ENCODE data around the gene APOB.

The APOB gene

DNA sequence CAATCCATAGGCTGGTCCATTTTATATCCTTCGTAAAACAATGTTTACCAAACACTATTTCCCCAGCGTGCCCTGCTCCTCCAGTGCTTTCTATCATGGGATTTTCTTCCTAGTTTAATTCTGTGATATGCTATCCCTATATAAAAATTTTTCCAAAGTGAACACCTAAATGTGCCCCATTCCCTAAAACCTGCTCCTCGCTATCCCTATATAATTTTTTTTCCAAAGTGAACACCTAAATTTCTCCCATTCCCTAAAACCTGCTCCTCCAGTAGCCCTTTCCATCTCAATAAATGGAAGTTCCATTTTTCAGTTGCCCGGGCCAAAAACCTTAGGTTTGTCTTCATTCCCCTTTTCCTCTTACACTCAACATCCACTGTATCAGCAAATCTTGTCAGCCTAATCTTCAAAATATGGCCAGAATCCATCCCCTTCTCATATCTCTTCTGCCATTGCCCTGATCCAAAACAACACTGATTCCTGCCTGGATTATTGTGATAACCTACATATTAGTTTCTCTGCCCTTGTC is 26.1 kb downstream of the APOB start:
- no peak for DNase-seq (ENCODE audit: low spot score)

GRCh38 chr2:21015281-21015645 is 28.6 kb downstream of the APOB start:
- DNase-seq (ENCODE audit: low spot score): no peak

DNA sequence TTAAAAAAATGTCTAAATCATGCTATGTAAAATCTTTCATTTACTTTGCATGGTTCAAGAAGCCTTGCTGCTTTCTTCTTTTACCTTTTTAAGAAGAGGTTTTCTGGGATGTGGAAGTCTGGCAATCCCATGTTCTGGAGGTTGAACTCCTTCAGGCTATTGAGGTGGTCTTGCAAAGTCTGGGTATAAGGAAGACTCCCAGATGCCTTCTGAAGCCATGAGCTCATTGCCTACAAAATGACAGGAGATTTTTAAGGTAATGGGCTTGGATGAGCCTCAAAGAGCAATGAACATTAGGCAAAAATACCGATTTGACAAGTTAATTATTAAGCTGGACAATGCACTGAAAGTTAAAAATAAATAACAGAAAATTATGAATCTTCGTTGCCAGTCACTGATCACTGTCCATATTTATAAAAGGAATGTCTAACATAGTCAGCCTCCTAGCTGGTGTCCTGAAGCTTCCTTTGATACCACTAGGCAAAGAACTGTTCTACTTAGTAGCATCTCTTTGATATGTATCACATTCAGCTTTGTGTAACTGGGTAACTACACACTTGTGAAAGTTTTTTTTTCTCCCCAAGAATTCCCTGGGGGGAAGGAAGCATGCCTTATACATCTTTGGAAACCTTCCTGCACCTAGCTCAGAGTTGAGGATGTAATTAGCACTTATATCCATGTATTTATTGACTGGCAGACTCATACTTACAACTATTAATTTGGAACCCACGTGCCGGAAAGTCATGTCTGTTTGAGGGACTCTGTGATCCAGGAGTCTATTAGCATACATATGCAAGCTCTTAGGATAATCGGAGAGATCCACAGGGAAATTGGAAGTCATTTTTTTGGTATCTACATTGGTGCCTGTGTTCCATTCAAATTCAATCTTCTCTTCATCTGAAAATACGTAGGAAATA is 29.3 kb downstream of the APOB start:
- no peak for DNase-seq (ENCODE audit: low spot score)

GRCh38 chr2:21013043-21013816 is 30.6 kb downstream of the APOB start:
- DNase-seq (ENCODE audit: low spot score): no peak

DNA sequence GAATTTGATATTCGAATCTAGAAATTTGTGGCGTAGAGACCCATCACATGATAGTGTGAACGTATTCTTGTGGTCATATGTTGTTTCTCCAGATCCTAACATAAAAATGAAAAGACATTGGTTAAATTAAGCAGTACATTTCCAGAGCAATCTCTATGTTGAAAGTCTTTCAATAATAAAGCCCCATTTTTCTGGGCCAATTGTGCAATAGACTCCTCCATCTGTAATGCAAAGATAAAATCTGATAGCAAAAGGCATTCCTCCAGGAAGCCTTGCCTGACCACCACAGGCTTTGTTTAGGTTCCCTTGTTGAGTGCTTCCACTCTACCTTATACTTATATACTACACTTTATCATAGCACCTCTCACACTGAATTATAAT is 31.3 kb downstream of the APOB start:
- no peak for DNase-seq (ENCODE audit: low spot score)

GRCh38 chr2:21011876-21012556 is 31.9 kb downstream of the APOB start:
- DNase-seq (ENCODE audit: low spot score): no peak

GRCh38 chr2:21011453-21011852 is 32.4 kb downstream of the APOB start:
- DNase-seq (ENCODE audit: low spot score): no peak

GRCh38 chr2:21010813-21011439 is 32.9 kb downstream of the APOB start:
- DNase-seq (ENCODE audit: low spot score): no peak

- DNase-seq (ENCODE audit: low spot score): no peak
These were observed 34.1 kb downstream of the APOB start for GRCh38 chr2:21009662-21010225.

- no peak for DNase-seq (ENCODE audit: low spot score)
These were observed 34.8 kb downstream of the APOB start for GRCh38 chr2:21008790-21009661.

DNA sequence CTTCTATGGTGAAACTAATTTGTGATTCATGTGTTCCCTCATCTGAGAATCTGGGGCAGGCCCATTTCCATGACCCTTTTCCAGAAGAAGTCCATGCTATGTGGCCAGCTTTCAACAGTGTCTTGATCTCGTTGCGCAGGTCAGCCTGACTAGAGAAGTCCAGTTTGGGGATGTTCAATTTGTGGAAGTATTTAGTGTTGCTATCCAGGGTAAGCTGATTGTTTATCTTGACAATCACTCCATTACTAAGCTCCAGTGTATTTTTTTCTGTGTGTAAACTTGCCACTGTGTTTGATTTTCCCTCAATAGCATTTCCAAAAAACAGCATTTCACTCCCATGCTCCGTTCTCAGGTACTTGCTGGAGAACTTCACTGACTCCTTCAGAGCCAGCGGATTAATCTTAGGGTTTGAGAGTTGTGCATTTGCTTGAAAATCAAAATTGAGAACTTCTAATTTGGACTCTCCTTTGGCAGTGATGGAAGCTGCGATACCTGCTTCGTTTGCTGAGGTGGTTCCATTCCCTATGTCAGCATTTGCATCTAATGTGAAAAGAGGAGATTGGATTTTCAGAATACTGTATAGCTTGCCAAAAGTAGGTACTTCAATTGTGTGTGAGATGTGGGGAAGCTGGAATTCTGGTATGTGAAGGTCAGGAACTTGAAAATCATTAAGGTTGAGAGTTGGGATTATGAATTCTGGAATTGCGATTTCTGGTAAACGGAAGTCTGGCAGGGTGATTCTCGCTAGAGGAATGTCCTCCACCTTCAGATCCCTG is 35.7 kb downstream of the APOB start:
- no peak for DNase-seq (ENCODE audit: low spot score)

GRCh38 chr2:21007129-21008013 is 36.5 kb downstream of the APOB start:
- no peak for DNase-seq (ENCODE audit: low spot score)

GRCh38 chr2:21006423-21007128 is 37.3 kb downstream of the APOB start:
- no peak for DNase-seq (ENCODE audit: low spot score)

GRCh38 chr2:21005700-21006422 is 38.0 kb downstream of the APOB start:
- DNase-seq (ENCODE audit: low spot score): no peak

GRCh38 chr2:21005111-21005699 is 38.7 kb downstream of the APOB start:
- DNase-seq (ENCODE audit: low spot score): no peak

DNA sequence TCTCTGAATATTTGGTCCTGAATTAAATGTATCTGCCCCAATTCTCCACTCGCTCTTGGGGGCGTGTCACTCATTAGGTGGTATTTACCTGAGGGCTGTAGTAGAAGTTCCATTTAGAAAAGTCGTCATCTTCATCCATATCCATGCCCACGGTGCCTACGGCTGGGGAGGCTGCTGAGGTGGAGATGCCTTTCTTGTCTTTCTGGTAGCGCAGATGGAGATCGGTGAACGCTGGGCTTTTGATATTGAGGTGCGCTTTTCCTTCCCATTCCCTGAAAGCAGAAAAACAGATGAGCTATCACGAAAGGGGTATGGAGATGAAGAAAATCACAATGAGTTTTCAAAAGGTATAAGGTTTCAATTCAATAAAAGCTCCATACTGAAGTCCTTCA is 39.7 kb downstream of the APOB start:
- DNase-seq (ENCODE audit: low spot score): no peak

DNA sequence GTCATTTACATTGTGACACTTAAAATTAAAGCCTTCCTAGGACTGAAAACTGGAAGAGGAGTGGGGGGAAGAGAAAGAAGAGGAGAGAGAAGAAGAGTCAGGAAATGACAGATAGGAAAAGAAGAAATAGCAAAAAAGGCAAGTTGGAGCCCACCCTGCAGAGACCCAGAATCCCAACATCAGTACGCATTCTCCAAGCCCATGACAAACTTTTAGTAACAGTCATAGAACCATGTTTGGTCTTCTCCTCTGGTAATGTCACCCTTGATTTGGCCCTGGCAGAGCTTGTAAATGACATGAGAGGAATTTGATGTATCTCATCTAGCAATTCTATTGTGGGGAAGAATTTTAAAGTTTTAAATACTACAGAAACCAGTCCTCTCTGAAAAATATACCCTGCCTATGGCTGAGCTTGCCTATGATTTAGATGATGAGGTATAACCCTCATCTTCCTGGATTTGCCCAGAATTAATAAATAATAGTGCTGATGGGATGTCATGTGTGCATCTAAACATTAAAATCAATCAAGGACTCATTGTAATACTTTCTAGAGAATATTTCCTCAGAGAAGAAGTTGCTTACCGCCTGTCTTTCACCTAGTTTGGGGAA is 40.2 kb downstream of the APOB start:
- no peak for DNase-seq (ENCODE audit: low spot score)
